Uterus (tissue), 2 donors: ENCODE data around the gene L2HGDH.

ENCODE experiments used
- CTCF ChIP-seq, 4 experiments: fragments of 200-600 bp in 2 of 4; fragments of 450-650 bp in 2 of 4; sonication (generic) in 2 of 4; IDR thresholded peaks; one replicate each; pipeline ENCODE4 v1.5.1; 2016 to 2019; ENCODE audit warnings: antibody characterized with exemption in 4 of 4, mild to moderate bottlenecking in 2 of 4, moderate library complexity in 1 of 4
- POLR2A ChIP-seq, 2 donors: fragments of 450-650 bp; IDR thresholded peaks; one replicate each; pipeline ENCODE4 v1.6.1; 2016; ENCODE audit warnings: antibody characterized with exemption in 2 of 2, mild to moderate bottlenecking in 1 of 2, moderate library complexity in 1 of 2

GRCh38 chr14:50260072-50260471 is 52.0 kb downstream of the L2HGDH start:
- TF ChIP-seq CTCF (IDR thresholded peaks at IDR 0.05) (no peak), POLR2A (IDR thresholded peaks at IDR 0.05) (no peak)
